Natural killer cell treated with Interleukin-12 subunit alpha and Interleukin-12 subunit beta and Interleukin-15 and Interleukin-18, amount 100 ng/mL, for 72 hours (primary cell): Measurements from ENCODE around the gene SDK1. TPM values are rescaled to one million over a fixed set of nuclear protein-coding genes. Genes with fewer than 3 reads are reported as not detected.

Experiments
- ATAC-seq, 2 donors: fragments of 150-1000 bp; cut with Tn5 transposase in 1 of 2; sonication (Bioruptor Pico), chemical (Tn5 transposase) in 1 of 2; 2 replicates each; pipeline ENCODE4 v1.10.0; 2021
- DNase-seq: peaks from one replicate; pipeline ENCODE4 v3.0.0; 2022; ENCODE audit warnings: low spot score
- H3K27ac Mint-ChIP-seq, 2 donors: 1 replicate in 1 of 2; 2 replicates in 1 of 2; pipeline ENCODE4 v1.8.0; 2022; ENCODE audit warnings: mixed read lengths in 2 of 2, mild to moderate bottlenecking in 1 of 2, moderate library complexity in 1 of 2
- H3K27me3 Mint-ChIP-seq, 2 donors: 1 replicate in 1 of 2; 2 replicates in 1 of 2; pipeline ENCODE4 v1.8.0; 2022; ENCODE audit warnings: mixed read lengths in 2 of 2
- H3K36me3 Mint-ChIP-seq: one replicate; pipeline ENCODE4 v1.8.0; 2022; ENCODE audit warnings: mixed read lengths
- H3K4me1 Mint-ChIP-seq, 2 donors: 1 replicate in 1 of 2; 2 replicates in 1 of 2; pipeline ENCODE4 v1.8.0; 2022; ENCODE audit warnings: low read depth in 2 of 2, mixed read lengths in 2 of 2, mild to moderate bottlenecking in 1 of 2
- H3K4me3 Mint-ChIP-seq: one replicate; pipeline ENCODE4 v1.8.0; 2022; ENCODE audit warnings: mixed read lengths
- H3K9me3 Mint-ChIP-seq: 2 replicates; pipeline ENCODE4 v1.8.0; 2022; ENCODE audit warnings: mixed read lengths
- total RNA-seq, 2 donors: library from RNA; stranded (reverse); gene quantifications; one replicate each; pipeline ENCODE4 v1.2.3, GENCODE V29; 2022

Gene SDK1
- total RNA-seq, 2 donors from 2014 or later: 0.20 to 0.40 TPM

- Mint-ChIP-seq H3K4me1 (no peaks in the 10 kb centered on the region), H3K27me3 (peaks cover 11 to 18% of the 10 kb centered on the region in 2 donors), H3K27ac (no peak overlapping the region), H3K4me3 (no peak overlapping the region), H3K9me3 (no peaks in the 10 kb centered on the region), H3K36me3 (no peaks in the 10 kb centered on the region)
- DNase-seq: no peak
- no peak for ATAC-seq
Observed at GRCh38 chr7:3426064-3426463, 125.0 kb downstream of the SDK1 start.

GRCh38 chr7:3427957-3428356, 126.9 kb downstream of the SDK1 start:
- Mint-ChIP-seq H3K4me1 (no peaks in the 10 kb centered on the region), H3K4me3 (no peak overlapping the region), H3K9me3 (no peaks in the 10 kb centered on the region), H3K27ac (no peak overlapping the region), H3K27me3 (peaks cover 13 to 28% of the 10 kb centered on the region in 2 donors), H3K36me3 (no peaks in the 10 kb centered on the region)
- no peak for ATAC-seq
- DNase-seq: no peak

GRCh38 chr7:3429981-3430380, 128.9 kb downstream of the SDK1 start:
- H3K9me3 Mint-ChIP-seq: no peaks in the 10 kb centered on the region
- H3K27me3 Mint-ChIP-seq: peaks cover 19 to 39% of the 10 kb centered on the region in 2 donors
- H3K36me3 Mint-ChIP-seq: no peaks in the 10 kb centered on the region
- ATAC-seq (no peak), DNase-seq (no peak)
- H3K27ac Mint-ChIP-seq: no peak overlapping the region
- no peaks in the 10 kb centered on the region for H3K4me1 Mint-ChIP-seq
- no peak overlapping the region for H3K4me3 Mint-ChIP-seq

- DNase-seq: no peak
- Mint-ChIP-seq H3K27ac (no peak overlapping the region), H3K9me3 (no peaks in the 10 kb centered on the region), H3K27me3 (peaks cover 20 to 39% of the 10 kb centered on the region in 2 donors), H3K4me1 (no peaks in the 10 kb centered on the region), H3K4me3 (no peak overlapping the region), H3K36me3 (no peaks in the 10 kb centered on the region)
- no peak for ATAC-seq
Observed at GRCh38 chr7:3430588-3430987, 129.5 kb downstream of the SDK1 start.

- H3K27me3 Mint-ChIP-seq: peaks cover 18 to 39% of the 10 kb centered on the region in 2 donors
- ATAC-seq: no peak
- no peaks in the 10 kb centered on the region for H3K9me3 Mint-ChIP-seq
- H3K27ac Mint-ChIP-seq: no peak overlapping the region
- no peak overlapping the region for H3K4me3 Mint-ChIP-seq
- H3K4me1 Mint-ChIP-seq: no peaks in the 10 kb centered on the region
- DNase-seq: no peak
- H3K36me3 Mint-ChIP-seq: no peaks in the 10 kb centered on the region
Observed at GRCh38 chr7:3431306-3431705, 130.3 kb downstream of the SDK1 start.

- no peaks in the 10 kb centered on the region for H3K9me3 Mint-ChIP-seq
- DNase-seq: no peak
- H3K4me1 Mint-ChIP-seq: no peaks in the 10 kb centered on the region
- H3K4me3 Mint-ChIP-seq: no peak overlapping the region
- H3K27me3 Mint-ChIP-seq: peaks cover 18 to 45% of the 10 kb centered on the region in 2 donors
- no peak for ATAC-seq
- H3K36me3 Mint-ChIP-seq: no peaks in the 10 kb centered on the region
- H3K27ac Mint-ChIP-seq: no peak overlapping the region
Observed at GRCh38 chr7:3432911-3433310, 131.9 kb downstream of the SDK1 start.

GRCh38 chr7:3434611-3435010, 133.6 kb downstream of the SDK1 start:
- no peaks in the 10 kb centered on the region for H3K36me3 Mint-ChIP-seq
- H3K27me3 Mint-ChIP-seq: peaks cover 23 to 48% of the 10 kb centered on the region in 2 donors
- DNase-seq: no peak

GRCh38 chr7:3436112-3436511, 135.1 kb downstream of the SDK1 start:
- no peak overlapping the region for H3K4me3 Mint-ChIP-seq
- peaks cover 30 to 48% of the 10 kb centered on the region in 2 donors for H3K27me3 Mint-ChIP-seq
- H3K9me3 Mint-ChIP-seq: no peaks in the 10 kb centered on the region
- H3K4me1 Mint-ChIP-seq: no peaks in the 10 kb centered on the region
- H3K27ac Mint-ChIP-seq: no peak overlapping the region
- H3K36me3 Mint-ChIP-seq: no peaks in the 10 kb centered on the region
- no peak for ATAC-seq
- no peak for DNase-seq

More at GRCh38 chr7:3434611-3435010, 133.6 kb downstream of the SDK1 start:
- H3K9me3 Mint-ChIP-seq: no peaks in the 10 kb centered on the region
- no peak overlapping the region for H3K27ac Mint-ChIP-seq
- no peaks in the 10 kb centered on the region for H3K4me1 Mint-ChIP-seq
- no peak overlapping the region for H3K4me3 Mint-ChIP-seq
- ATAC-seq: no peak

GRCh38 chr7:3436746-3437145, 135.7 kb downstream of the SDK1 start:
- Mint-ChIP-seq H3K4me3 (no peak overlapping the region), H3K27me3 (peaks cover 27 to 42% of the 10 kb centered on the region in 2 donors), H3K9me3 (no peaks in the 10 kb centered on the region), H3K4me1 (no peaks in the 10 kb centered on the region), H3K27ac (no peak overlapping the region), H3K36me3 (no peaks in the 10 kb centered on the region)
- DNase-seq: no peak
- no peak for ATAC-seq

GRCh38 chr7:3437467-3437866, 136.4 kb downstream of the SDK1 start:
- no peaks in the 10 kb centered on the region for H3K36me3 Mint-ChIP-seq
- H3K4me1 Mint-ChIP-seq: no peaks in the 10 kb centered on the region
- no peak overlapping the region for H3K4me3 Mint-ChIP-seq
- ATAC-seq: no peak
- no peak for DNase-seq
- H3K27ac Mint-ChIP-seq: no peak overlapping the region
- H3K27me3 Mint-ChIP-seq: peaks cover 28 to 37% of the 10 kb centered on the region in 2 donors
- H3K9me3 Mint-ChIP-seq: no peaks in the 10 kb centered on the region

GRCh38 chr7:3438352-3438751, 137.3 kb downstream of the SDK1 start:
- Mint-ChIP-seq H3K9me3 (no peaks in the 10 kb centered on the region), H3K4me1 (no peaks in the 10 kb centered on the region), H3K27me3 (peaks cover 27 to 31% of the 10 kb centered on the region in 2 donors), H3K27ac (no peak overlapping the region), H3K36me3 (no peaks in the 10 kb centered on the region), H3K4me3 (no peak overlapping the region)
- ATAC-seq: no peak
- DNase-seq: no peak

- ATAC-seq: no peak
- DNase-seq: no peak
- Mint-ChIP-seq H3K27ac (no peak overlapping the region), H3K27me3 (peaks cover 27 to 28% of the 10 kb centered on the region in 2 donors), H3K9me3 (no peaks in the 10 kb centered on the region), H3K4me3 (no peak overlapping the region), H3K36me3 (no peaks in the 10 kb centered on the region), H3K4me1 (no peaks in the 10 kb centered on the region)
Observed at GRCh38 chr7:3439333-3440030, 138.4 kb downstream of the SDK1 start.

GRCh38 chr7:3440509-3440908, 139.5 kb downstream of the SDK1 start:
- DNase-seq: no peak
- H3K4me3 Mint-ChIP-seq: no peak overlapping the region
- peaks cover under 1% of the 10 kb centered on the region for H3K36me3 Mint-ChIP-seq
- no peaks in the 10 kb centered on the region for H3K4me1 Mint-ChIP-seq
- no peak for ATAC-seq
- no peak overlapping the region for H3K27ac Mint-ChIP-seq
- H3K9me3 Mint-ChIP-seq: peaks cover under 1% of the 10 kb centered on the region
- H3K27me3 Mint-ChIP-seq: peaks cover 31% of the 10 kb centered on the region in 2 donors

- ATAC-seq (no peak), DNase-seq (no peak)
- no peak overlapping the region for H3K4me3 Mint-ChIP-seq
- H3K27ac Mint-ChIP-seq: no peak overlapping the region
- no peaks in the 10 kb centered on the region for H3K4me1 Mint-ChIP-seq
- H3K9me3 Mint-ChIP-seq: peaks cover 6% of the 10 kb centered on the region
- H3K36me3 Mint-ChIP-seq: peaks cover 8% of the 10 kb centered on the region
- H3K27me3 Mint-ChIP-seq: peaks cover 26 to 32% of the 10 kb centered on the region in 2 donors
Observed at GRCh38 chr7:3443716-3444115, 142.7 kb downstream of the SDK1 start.

- DNase-seq (no peak), ATAC-seq (no peak)
- H3K4me1 Mint-ChIP-seq: no peaks in the 10 kb centered on the region
- H3K4me3 Mint-ChIP-seq: no peak overlapping the region
- no peak overlapping the region for H3K27ac Mint-ChIP-seq
- H3K27me3 Mint-ChIP-seq: peaks cover 19 to 25% of the 10 kb centered on the region in 2 donors
- peaks cover 8% of the 10 kb centered on the region for H3K36me3 Mint-ChIP-seq
- peaks cover 6% of the 10 kb centered on the region for H3K9me3 Mint-ChIP-seq
Observed at GRCh38 chr7:3446786-3447185, 145.7 kb downstream of the SDK1 start.
